ENCODE data around the gene DNM1.

The DNM1 gene

DNA sequence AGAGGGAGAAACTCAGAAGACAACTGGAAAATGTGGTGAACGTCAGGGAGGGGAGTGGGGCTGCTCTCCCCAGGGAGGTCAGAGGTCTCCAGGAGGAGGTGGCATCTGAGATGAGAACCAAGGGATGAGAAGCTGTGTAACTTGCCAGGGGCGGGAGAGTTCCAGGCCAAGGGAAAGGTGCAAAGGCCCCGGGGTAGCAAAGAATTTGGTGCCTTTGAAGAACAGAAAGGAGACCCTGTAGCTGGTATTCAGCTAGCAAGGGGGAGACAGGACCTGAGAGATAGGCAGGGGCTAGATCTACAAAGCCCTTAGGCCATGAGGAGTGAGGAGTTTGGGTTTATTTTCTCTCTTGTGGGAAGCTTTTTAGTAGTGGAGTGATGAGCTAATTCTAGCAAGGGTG lies 3.3 kb downstream of the DNM1 start:
- Histone ChIP-seq H3K27ac (no peak overlapping the region), H3K36me3 (ENCODE audit: insufficient read depth, low read length) (no peaks in the 10 kb centered on the region), H3K9ac (ENCODE audit: insufficient read length) (no peak overlapping the region), H3K9me3 (ENCODE audit: low read depth, low read length) (no peaks in the 10 kb centered on the region), H3K4me3 (no peak overlapping the region)
- TF ChIP-seq FOXP2 (optimal IDR thresholded peaks at IDR 0.05; ENCODE audit: control extremely low read depth, extremely low read length, insufficient read depth) (no peak), EZH2 (IDR thresholded peaks at IDR 0.05) (no peak), POLR2AphosphoS5 (IDR thresholded peaks at IDR 0.05; ENCODE audit: borderline replicate concordance, low read depth, low read length) (no peak)
- no peak for DNase-seq (ENCODE audit: low read depth, low spot score)

DNA sequence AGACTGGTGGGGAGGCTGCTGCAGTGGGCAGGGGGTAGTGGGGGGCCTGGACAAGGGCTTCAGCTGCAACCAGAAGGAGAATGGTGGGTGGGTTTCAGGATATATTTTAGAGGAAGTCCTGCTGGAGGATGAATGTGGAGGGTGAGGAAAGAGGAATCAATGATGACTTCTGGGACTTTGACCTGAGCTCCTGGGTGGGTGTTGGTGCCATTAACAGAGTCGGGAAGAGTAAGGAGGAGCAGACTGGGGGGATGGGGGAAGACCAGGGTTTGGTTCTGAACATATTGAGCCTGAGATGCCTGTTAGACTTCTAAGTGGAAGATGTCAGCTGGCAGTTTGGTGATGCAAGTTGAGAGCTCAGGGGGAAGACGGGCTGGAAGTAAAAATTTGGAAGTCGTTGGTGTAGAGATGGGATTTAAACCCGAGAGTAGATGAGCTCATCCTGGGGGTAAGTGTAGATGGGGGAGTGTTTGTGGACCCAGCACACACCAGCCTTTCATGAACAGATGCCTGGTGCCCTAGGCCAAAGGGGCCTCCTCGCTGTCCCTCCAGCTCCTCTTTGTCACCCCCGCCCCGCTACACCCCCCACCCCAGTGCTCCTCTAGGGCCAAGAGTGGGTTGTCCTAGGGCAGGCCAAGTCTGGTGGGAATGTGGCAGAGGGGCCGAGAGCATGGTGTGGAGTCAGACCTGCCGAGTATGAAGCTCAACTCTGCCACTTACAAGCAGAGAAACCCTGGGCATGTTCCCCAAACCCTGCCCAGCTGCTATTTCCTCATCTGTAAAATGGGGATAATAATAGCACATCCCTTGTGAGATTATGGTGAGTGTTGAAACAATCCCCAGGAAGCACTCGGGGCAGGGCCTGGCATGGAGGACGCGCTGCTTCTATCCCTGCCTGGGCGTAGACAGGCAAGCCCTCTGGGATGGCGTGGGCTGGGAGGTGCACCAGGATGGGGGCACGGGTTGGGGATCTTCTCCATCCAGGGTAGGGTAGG lies 4.0 kb downstream of the DNM1 start:
- no peak overlapping the region for H3K27ac ChIP-seq
- DNase-seq (ENCODE audit: low read depth, low spot score), result no peak
- no peak overlapping the region for H3K4me3 ChIP-seq
- TF ChIP-seq POLR2AphosphoS5 (IDR thresholded peaks at IDR 0.05; ENCODE audit: borderline replicate concordance, low read depth, low read length) (no peak), FOXP2 (optimal IDR thresholded peaks at IDR 0.05; ENCODE audit: control extremely low read depth, extremely low read length, insufficient read depth) (no peak), EZH2 (IDR thresholded peaks at IDR 0.05) (no peak)
- H3K9ac ChIP-seq (ENCODE audit: insufficient read length), result no peak overlapping the region
- no peaks in the 10 kb centered on the region for H3K36me3 ChIP-seq (ENCODE audit: insufficient read depth, low read length)
- no peaks in the 10 kb centered on the region for H3K9me3 ChIP-seq (ENCODE audit: low read depth, low read length)

DNA sequence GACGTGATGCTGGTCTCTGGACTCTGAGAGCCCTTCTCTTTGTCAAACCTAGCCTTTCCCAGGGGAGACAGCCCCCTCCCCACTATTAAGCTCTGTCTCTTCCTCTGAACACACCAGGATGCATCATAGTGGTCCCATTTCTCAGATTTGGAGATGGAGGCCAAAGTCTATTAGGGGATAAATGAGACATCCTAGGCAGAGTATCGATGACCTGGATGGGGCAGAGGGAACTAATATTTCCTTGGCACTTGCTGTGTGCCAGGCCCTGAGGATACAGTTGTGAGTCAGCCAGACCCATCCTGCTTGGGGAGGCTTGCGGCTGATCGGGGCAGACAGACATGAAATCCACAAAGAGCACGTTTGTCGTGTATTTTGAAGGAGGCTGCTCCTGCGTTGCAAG lies 5.2 kb downstream of the DNM1 start:
- H3K9ac ChIP-seq (ENCODE audit: insufficient read length), result no peak overlapping the region
- H3K36me3 ChIP-seq (ENCODE audit: insufficient read depth, low read length), result no peaks in the 10 kb centered on the region
- DNase-seq (ENCODE audit: low read depth, low spot score), result no peak
- no peak overlapping the region for H3K27ac ChIP-seq
- H3K4me3 ChIP-seq, result no peak overlapping the region
- H3K9me3 ChIP-seq (ENCODE audit: low read depth, low read length), result no peaks in the 10 kb centered on the region
- TF ChIP-seq EZH2 (IDR thresholded peaks at IDR 0.05) (no peak), POLR2AphosphoS5 (IDR thresholded peaks at IDR 0.05; ENCODE audit: borderline replicate concordance, low read depth, low read length) (no peak), FOXP2 (optimal IDR thresholded peaks at IDR 0.05; ENCODE audit: control extremely low read depth, extremely low read length, insufficient read depth) (no peak)

DNA sequence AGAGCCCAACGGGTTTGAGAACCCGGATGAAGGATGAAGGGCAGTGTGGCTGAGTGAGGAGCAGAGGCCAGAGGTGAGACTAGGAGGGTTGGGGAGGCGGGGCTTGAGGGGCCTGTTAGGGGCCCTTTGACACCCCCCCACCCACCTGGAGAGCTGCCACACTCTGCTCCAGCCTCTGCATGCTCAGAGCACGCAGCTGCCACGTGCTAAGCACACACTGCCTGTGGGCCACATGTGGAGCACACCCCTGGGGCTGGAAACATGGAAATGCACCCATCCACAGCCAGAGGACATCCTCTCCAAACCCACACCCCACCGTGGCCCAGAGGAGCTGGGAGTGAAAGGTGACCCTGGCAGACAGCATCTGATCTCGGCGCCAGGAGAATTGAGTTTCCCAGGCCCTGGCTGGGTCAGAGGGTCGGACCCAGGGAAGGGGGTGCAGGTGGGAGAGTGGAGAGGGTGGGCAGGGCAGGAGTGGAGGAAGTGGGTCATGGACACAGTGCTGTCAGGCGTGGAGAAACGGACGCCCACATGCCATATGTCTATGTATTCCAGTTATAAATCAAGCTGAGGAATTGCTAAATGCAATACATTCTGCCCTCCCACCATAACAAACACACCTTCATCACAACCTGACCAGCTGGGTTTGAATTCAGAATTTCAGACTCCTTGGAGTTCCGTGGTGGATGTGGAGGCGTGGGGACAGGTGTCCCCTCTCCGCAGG lies 5.9 kb downstream of the DNM1 start:
- Histone ChIP-seq H3K9me3 (ENCODE audit: low read depth, low read length) (no peaks in the 10 kb centered on the region), H3K36me3 (ENCODE audit: insufficient read depth, low read length) (no peaks in the 10 kb centered on the region), H3K4me3 (no peak overlapping the region), H3K27ac (no peak overlapping the region), H3K9ac (ENCODE audit: insufficient read length) (no peak overlapping the region)
- no peak for TF ChIP-seq FOXP2 (optimal IDR thresholded peaks at IDR 0.05; ENCODE audit: control extremely low read depth, extremely low read length, insufficient read depth)
- no peak for TF ChIP-seq POLR2AphosphoS5 (IDR thresholded peaks at IDR 0.05; ENCODE audit: borderline replicate concordance, low read depth, low read length)
- TF ChIP-seq EZH2 (IDR thresholded peaks at IDR 0.05), result no peak
- no peak for DNase-seq (ENCODE audit: low read depth, low spot score)

DNA sequence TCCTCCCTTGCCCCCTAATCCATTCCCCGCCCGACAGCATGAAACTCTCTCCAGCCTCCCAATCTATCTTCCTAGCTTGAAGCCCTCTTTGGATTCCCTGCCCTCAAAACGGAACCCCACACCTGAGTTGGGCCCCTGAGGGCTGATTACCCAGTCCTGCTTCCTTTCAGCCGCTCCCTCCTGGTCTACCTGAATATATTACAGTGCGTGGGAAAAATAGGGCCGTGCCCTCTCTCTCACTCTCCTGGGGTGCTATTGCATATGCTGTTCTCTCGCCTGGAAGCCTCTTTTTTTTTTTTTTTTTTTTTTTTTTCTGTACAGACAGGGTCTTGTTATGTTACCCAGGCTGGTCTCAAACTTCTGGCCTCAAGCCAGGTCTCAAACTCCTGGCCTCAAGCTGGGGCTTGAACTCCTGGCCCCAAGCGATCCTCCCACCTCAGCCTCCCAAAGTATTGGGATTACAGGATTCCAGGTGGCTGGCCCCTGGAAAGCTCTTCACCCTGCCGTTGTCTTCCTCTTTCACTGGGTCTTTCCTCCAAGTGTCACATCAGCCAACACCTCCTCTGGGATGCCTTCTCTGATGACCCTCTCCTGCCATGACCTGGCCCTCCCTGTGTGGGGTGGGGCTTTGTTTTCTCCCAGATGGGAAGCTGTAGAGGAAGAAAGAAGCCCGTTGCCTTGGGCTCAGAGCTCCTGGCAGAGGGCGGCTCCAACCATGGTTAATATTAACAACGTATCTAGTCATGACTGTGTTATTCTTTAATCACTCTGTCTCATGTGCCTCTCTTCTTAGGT lies 8.2 kb downstream of the DNM1 start:
- no peaks in the 10 kb centered on the region for H3K9me3 ChIP-seq (ENCODE audit: low read depth, low read length)
- H3K4me3 ChIP-seq, result no peak overlapping the region
- no peak for DNase-seq (ENCODE audit: low read depth, low spot score)
- TF ChIP-seq FOXP2 (optimal IDR thresholded peaks at IDR 0.05; ENCODE audit: control extremely low read depth, extremely low read length, insufficient read depth) (no peak), POLR2AphosphoS5 (IDR thresholded peaks at IDR 0.05; ENCODE audit: borderline replicate concordance, low read depth, low read length) (no peak), EZH2 (IDR thresholded peaks at IDR 0.05) (no peak)
- no peaks in the 10 kb centered on the region for H3K36me3 ChIP-seq (ENCODE audit: insufficient read depth, low read length)
- no peak overlapping the region for H3K9ac ChIP-seq (ENCODE audit: insufficient read length)
- H3K27ac ChIP-seq, result no peak overlapping the region

DNA sequence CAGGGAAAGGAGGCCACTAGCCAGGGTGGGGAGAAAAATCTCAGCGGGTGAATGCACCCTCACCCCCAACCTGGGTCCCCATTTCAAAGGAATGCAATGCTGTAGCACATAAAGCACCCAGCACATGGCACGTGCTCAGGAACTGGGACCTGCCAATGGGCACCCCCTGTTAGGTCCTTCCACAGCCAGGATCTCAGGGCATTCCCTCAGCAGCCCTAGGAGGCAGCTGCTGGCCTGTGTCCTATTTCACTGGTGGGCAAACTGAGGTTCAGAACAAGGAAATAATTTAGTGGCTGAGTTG lies 8.8 kb downstream of the DNM1 start:
- no peak overlapping the region for H3K4me3 ChIP-seq
- DNase-seq (ENCODE audit: low read depth, low spot score), result no peak
- H3K9me3 ChIP-seq (ENCODE audit: low read depth, low read length), result no peaks in the 10 kb centered on the region
- no peak overlapping the region for H3K9ac ChIP-seq (ENCODE audit: insufficient read length)
- no peak overlapping the region for H3K27ac ChIP-seq
- H3K36me3 ChIP-seq (ENCODE audit: insufficient read depth, low read length), result no peaks in the 10 kb centered on the region
- no peak for TF ChIP-seq FOXP2 (optimal IDR thresholded peaks at IDR 0.05; ENCODE audit: control extremely low read depth, extremely low read length, insufficient read depth)
- no peak for TF ChIP-seq POLR2AphosphoS5 (IDR thresholded peaks at IDR 0.05; ENCODE audit: borderline replicate concordance, low read depth, low read length)
- TF ChIP-seq EZH2 (IDR thresholded peaks at IDR 0.05), result no peak

DNA sequence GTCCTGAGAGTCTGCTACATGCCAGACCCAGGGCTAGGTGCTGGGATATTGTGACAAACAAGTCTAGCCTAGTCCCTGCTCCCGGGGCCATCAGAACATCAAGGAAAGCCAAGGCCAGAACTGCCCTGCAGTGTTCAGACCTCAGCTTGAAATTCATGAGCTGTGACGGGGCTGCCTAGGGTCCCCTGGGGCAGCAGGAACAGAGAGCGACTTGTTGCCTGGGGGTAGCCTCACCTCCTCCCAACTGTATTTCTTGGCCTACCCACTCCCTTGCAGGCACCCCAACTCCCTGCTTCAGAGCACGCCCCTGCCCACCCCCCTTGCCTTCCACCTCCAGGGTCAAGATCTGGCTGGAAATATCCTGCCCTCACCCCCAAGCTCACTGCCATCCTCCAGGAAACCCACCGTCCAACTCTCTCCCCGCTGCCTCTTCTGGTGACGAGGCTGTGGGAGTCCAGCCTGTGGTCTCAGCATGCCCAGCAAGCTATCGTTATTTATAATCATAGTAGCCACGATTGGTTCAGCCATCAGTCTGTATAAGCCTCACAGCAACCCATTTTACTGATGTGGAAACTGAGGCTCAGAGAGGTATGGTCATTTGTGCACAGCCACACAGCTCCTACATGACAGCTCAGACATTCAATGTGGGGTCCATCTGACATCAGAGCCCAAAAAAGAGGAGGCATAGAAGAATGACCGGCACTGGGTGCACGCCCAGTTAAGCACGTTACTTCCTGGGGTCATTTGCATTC lies 10.7 kb downstream of the DNM1 start:
- Histone ChIP-seq H3K36me3 (ENCODE audit: insufficient read depth, low read length) (no peaks in the 10 kb centered on the region), H3K9me3 (ENCODE audit: low read depth, low read length) (no peaks in the 10 kb centered on the region), H3K4me3 (no peak overlapping the region), H3K27ac (no peak overlapping the region), H3K9ac (ENCODE audit: insufficient read length) (no peak overlapping the region)
- TF ChIP-seq EZH2 (IDR thresholded peaks at IDR 0.05), result no peak
- no peak for TF ChIP-seq POLR2AphosphoS5 (IDR thresholded peaks at IDR 0.05; ENCODE audit: borderline replicate concordance, low read depth, low read length)
- no peak for TF ChIP-seq FOXP2 (optimal IDR thresholded peaks at IDR 0.05; ENCODE audit: control extremely low read depth, extremely low read length, insufficient read depth)
- no peak for DNase-seq (ENCODE audit: low read depth, low spot score)
